ENCODE results near the gene PHACTR4. TPM values are rescaled to one million over a fixed set of nuclear protein-coding genes. Genes with fewer than 3 reads are reported as not detected.

The PHACTR4 gene
- total RNA-seq, 4 donors from 2014 or later: 36.6 to 51.7 (median 44.6) TPM

DNA sequence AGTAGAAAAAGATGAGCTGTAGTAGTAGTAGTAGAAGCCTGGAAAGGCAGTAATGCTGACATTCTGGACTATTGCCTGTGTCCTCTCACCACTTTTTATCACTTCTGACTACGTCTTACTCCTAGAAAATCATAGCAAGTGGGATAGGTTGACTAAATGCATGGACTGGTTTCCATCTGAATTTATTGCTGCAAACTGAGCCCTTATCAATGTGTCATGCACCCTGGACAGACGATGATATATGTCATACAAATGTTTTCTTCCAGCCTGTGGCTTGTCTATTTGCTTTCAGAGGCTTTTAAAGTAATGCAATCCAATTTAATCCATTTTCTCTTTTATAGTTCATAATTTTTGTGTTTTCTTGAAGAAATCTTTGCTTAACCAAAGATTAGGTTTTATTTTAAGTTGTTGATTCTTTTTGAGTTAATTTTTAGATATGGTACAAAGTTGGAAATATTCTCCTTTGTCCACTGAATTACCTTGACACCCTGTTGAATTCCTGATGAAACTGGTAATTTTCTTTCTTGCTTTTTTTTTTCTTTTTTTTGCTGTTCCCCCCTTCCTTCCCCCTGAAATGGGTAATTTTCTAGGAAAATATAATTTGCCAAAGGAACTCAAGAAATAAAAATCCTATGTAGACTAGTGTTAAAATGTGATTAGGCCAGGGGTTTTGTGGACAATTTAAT lies 47.1 kb downstream of the PHACTR4 start:
- Histone ChIP-seq H3K27ac (peak overlapping the region in 2 of 4 donors; percentile 50 to 58), H3K36me3 (no peaks in the 10 kb centered on the region), H3K4me1 (peaks cover 0 to 12% (median 4%) of the 10 kb centered on the region in 4 donors), H3K27me3 (no peaks in the 10 kb centered on the region), H3K4me3 (no peak overlapping the region), H3K9me3 (no peaks in the 10 kb centered on the region)
- TF ChIP-seq, protein P1, sequence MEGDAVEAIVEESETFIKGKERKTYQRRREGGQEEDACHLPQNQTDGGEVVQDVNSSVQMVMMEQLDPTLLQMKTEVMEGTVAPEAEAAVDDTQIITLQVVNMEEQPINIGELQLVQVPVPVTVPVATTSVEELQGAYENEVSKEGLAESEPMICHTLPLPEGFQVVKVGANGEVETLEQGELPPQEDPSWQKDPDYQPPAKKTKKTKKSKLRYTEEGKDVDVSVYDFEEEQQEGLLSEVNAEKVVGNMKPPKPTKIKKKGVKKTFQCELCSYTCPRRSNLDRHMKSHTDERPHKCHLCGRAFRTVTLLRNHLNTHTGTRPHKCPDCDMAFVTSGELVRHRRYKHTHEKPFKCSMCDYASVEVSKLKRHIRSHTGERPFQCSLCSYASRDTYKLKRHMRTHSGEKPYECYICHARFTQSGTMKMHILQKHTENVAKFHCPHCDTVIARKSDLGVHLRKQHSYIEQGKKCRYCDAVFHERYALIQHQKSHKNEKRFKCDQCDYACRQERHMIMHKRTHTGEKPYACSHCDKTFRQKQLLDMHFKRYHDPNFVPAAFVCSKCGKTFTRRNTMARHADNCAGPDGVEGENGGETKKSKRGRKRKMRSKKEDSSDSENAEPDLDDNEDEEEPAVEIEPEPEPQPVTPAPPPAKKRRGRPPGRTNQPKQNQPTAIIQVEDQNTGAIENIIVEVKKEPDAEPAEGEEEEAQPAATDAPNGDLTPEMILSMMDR (IDR thresholded peaks at IDR 0.05): no peak
- TF ChIP-seq POLR2A (IDR thresholded peaks at IDR 0.05): no peak
- no peak for DNase-seq

DNA sequence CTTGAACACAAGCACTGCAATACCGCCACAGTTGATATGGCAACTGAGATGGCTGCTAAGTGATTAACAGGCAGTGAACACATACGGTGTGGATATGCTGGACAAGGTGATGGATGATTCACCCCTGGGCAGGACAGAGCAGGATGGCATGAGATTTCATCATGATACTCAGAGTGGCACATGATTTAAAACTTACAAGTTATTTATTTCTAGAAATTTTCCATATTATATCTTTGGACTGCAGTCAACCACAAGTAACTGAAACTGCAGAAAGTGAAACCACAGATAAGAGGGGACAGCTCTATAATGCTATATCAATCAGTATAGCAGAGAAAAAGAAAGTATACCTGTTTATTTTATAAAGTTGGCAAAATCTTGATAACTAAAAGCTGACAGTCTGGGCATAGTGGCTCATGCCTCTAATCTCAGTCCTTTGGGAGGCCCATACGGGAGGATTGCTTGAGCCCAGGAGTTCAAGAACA lies 47.9 kb downstream of the PHACTR4 start:
- peak overlapping the region in 1 of 4 donors; percentile 12 for H3K4me3 ChIP-seq
- DNase-seq: peak in 1 of 3 donors; percentile 75
- TF ChIP-seq, protein P1 (IDR thresholded peaks at IDR 0.05): no peak
- TF ChIP-seq POLR2A (IDR thresholded peaks at IDR 0.05): no peak
- H3K36me3 ChIP-seq: no peaks in the 10 kb centered on the region
- H3K27ac ChIP-seq: peak overlapping the region in 2 of 4 donors; percentile 50 to 58
- no peaks in the 10 kb centered on the region for H3K27me3 ChIP-seq
- peaks cover 0 to 12% (median 4%) of the 10 kb centered on the region in 4 donors for H3K4me1 ChIP-seq
- no peaks in the 10 kb centered on the region for H3K9me3 ChIP-seq

DNA sequence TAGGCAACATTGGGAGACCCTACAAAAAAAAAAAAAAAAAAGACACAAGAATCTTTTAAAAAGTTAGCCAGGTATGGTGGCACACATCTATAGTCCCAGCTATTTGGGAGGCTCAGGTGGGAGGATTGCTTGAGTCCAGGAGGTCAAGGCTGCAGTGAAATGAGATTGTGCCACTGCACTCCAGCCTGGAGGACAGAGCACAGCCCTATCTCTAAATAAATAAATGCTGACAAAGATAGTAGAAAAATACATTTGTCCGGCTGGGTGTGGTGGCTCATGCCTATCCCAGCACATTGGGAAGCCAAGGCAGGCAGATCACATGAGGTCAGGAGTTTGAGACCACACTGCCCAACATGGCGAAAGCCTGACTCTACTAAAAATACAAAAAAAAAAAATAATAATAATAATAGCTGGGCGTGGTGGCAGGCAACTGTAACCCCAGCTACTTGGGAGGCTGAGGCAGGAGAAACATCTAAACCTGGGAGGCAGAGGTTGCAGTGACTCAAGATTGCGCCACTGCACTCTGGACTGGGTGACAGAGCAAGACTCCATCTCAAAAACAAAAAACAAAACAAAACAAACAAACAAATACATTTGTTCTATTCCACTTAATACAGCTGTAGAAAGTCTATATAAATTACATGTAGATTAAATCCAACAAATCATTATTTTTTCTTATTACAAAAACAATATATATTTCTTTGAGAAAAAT lies 48.5 kb downstream of the PHACTR4 start:
- DNase-seq: peak in 1 of 3 donors; percentile 50
- H3K27ac ChIP-seq: peak overlapping the region in 2 of 4 donors; percentile 51 to 58
- peaks cover 0 to 12% (median 4%) of the 10 kb centered on the region in 4 donors for H3K4me1 ChIP-seq

DNA sequence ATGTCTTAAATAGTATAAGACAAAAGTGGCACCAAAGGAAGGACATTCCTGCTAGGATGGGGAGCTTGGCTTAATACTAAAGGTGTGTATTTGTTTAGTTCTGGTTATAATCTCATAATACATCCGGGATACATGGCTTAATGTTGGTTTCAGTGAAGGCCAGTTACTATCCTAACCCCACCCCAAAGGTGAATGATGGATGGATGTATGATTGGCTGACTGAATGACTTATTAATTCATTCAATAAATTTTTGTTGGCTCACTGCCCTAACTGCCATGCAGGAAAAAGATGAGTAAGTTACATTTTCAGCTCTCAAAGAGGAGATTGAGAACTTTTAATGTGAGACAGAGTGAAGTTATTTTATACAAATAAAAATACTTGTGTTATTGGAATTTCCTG lies 52.2 kb downstream of the PHACTR4 start:
- TF ChIP-seq, protein P1 (IDR thresholded peaks at IDR 0.05): no peak
- H3K27ac ChIP-seq: no peak overlapping the region
- DNase-seq: no peak

More for the DNA sequence above, 48.5 kb downstream of the PHACTR4 start:
- Histone ChIP-seq H3K9me3 (no peaks in the 10 kb centered on the region), H3K36me3 (no peaks in the 10 kb centered on the region), H3K4me3 (peak overlapping the region in 1 of 4 donors; percentile 12), H3K27me3 (no peaks in the 10 kb centered on the region)
- TF ChIP-seq, protein P1 (IDR thresholded peaks at IDR 0.05): no peak
- no peak for TF ChIP-seq POLR2A (IDR thresholded peaks at IDR 0.05)

DNA sequence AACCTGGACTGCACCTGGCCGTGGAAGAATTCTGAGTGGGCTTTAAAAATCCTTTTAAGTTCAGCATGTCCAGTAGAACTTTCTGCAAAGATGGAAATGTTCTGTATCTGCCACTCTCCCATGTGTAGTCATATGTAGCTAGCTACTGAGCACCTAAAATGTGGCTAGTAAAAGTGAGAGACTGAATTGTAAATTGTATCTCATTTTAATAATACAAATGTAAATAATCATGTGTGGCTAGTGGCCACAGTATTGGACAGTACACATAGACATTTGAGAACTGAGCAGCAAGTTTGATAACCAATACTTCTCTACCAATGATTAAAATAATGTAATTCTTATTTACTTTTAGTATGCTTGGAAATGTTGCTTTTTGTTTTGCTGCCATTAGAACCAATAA lies 57.3 kb downstream of the PHACTR4 start:
- Histone ChIP-seq H3K4me1 (no peaks in the 10 kb centered on the region), H3K4me3 (no peak overlapping the region), H3K9me3 (no peaks in the 10 kb centered on the region), H3K27ac (no peak overlapping the region), H3K27me3 (no peaks in the 10 kb centered on the region), H3K36me3 (no peaks in the 10 kb centered on the region)
- TF ChIP-seq, protein P1 (IDR thresholded peaks at IDR 0.05): no peak
- no peak for TF ChIP-seq POLR2A (IDR thresholded peaks at IDR 0.05)
- no peak for DNase-seq

More for the DNA sequence above, 52.2 kb downstream of the PHACTR4 start:
- Histone ChIP-seq H3K9me3 (no peaks in the 10 kb centered on the region), H3K36me3 (no peaks in the 10 kb centered on the region), H3K4me3 (no peak overlapping the region), H3K27me3 (no peaks in the 10 kb centered on the region), H3K4me1 (peaks cover 0 to 12% (median 4%) of the 10 kb centered on the region in 4 donors)
